Occipital lobe (tissue), 2 donors: ENCODE measurements around the gene OS9. TPM values are rescaled to one million over a fixed set of nuclear protein-coding genes. Genes with fewer than 3 reads are reported as not detected.

Experiments
- DNase-seq: peaks from one replicate; lab custom pipeline; 2025; lab: John Stamatoyannopoulos, UW
- total RNA-seq: library from RNA; depleted of rRNA; stranded (reverse); fragments of >200 nt; gene quantifications from one replicate; pipeline ENCODE4 v1.2.3, GENCODE V29; 2014

Gene OS9
- total RNA-seq, 1 donor from 2014 or later: 90.0 TPM

- peak; percentile 100 for DNase-seq
Observed at GRCh38 chr12:57751788-57752667, 58.1 kb downstream of the OS9 start, which contains the start of gene CDK4. CDK4 (minus strand) TSS chr12:57752310; CDS start chr12:57751717, 593 bp downstream.

GRCh38 chr12:57752668-57753000, 58.7 kb downstream of the OS9 start:
- DNase-seq: no peak

- no peak for DNase-seq
Observed at GRCh38 chr12:57753756-57754337, 59.9 kb downstream of the OS9 start.

- peak; percentile 14 for DNase-seq
Observed at GRCh38 chr12:57754411-57755193, 60.7 kb downstream of the OS9 start, which contains the start of gene MARCHF9. MARCHF9 (plus strand) TSS chr12:57755103; CDS start chr12:57755529, 426 bp downstream.

- no peak for DNase-seq
Observed at GRCh38 chr12:57755194-57755453, 61.2 kb downstream of the OS9 start.

GRCh38 chr12:57755454-57756372, 61.8 kb downstream of the OS9 start:
- no peak for DNase-seq

GRCh38 chr12:57756406-57757341, 62.7 kb downstream of the OS9 start:
- DNase-seq: no peak

- no peak for DNase-seq
Observed at GRCh38 chr12:57757771-57758170, 63.8 kb downstream of the OS9 start.

GRCh38 chr12:57758552-57759359, 64.8 kb downstream of the OS9 start:
- DNase-seq: no peak

GRCh38 chr12:57759360-57759980, 65.5 kb downstream of the OS9 start:
- no peak for DNase-seq

GRCh38 chr12:57760347-57760982, 66.5 kb downstream of the OS9 start:
- DNase-seq: no peak

- no peak for DNase-seq
Observed at GRCh38 chr12:57761391-57761998, 67.6 kb downstream of the OS9 start.

- no peak for DNase-seq
Observed at GRCh38 chr12:57762463-57762862, 68.5 kb downstream of the OS9 start.

- no peak for DNase-seq
Observed at GRCh38 chr12:57763881-57764661, 70.1 kb downstream of the OS9 start.

- DNase-seq: no peak
Observed at GRCh38 chr12:57764662-57765002, 70.7 kb downstream of the OS9 start.

- no peak for DNase-seq
Observed at GRCh38 chr12:57765003-57765697, 71.2 kb downstream of the OS9 start.
